GM12878 (cell line): Measurements from ENCODE around the gene CHCHD6. TPM values are rescaled to one million over a fixed set of nuclear protein-coding genes. Genes with fewer than 3 reads are reported as not detected.

ENCODE experiments used
- ATAC-seq: fragments of 200-7000 bp; cut with Tn5 transposase; 3 replicates; pipeline ENCODE4 v1.9.1; 2020; ENCODE audit warnings: mild to moderate bottlenecking, moderate library complexity
- BruUV-seq: library from RNA; stranded (reverse); fragments of 400-500 nt; replicated peaks from 2 replicates; lab custom pipeline; 2021; lab: Mats Ljungman, UMichigan
- CTCF ChIA-PET: fragments of 300-600 bp; sonication (Branson Sonifier 250); formaldehyde crosslinking; extraction: SDS; loops from one replicate; lab custom pipeline; 2021; ENCODE audit warnings: inconsistent platforms; lab: Yijun Ruan, JAX
- POLR2A ChIA-PET: fragments of 350-600 bp; formaldehyde crosslinking; extraction: SDS; loops from one replicate; lab custom pipeline; 2021; ENCODE audit warnings: inconsistent platforms; lab: Charles Lee
- RAD21 ChIA-PET: fragments of 300-600 bp; sonication (Branson Sonifier 250); formaldehyde crosslinking; loops from one replicate; lab custom pipeline; 2023; ENCODE audit warnings: antibody characterized with exemption; ENCODE audit not compliant: unreplicated experiment; lab: Charles Lee
- SMC1A ChIA-PET: fragments of 300-600 bp; sonication (Branson Sonifier 250); formaldehyde crosslinking; loops from one replicate; lab custom pipeline; 2023; ENCODE audit not compliant: unreplicated experiment, uncharacterized antibody; lab: Charles Lee
- DNase-seq: peaks from one replicate; pipeline ENCODE4 v3.0.0-alpha.2; 2011; ENCODE audit warnings: low read depth, low spot score
- FAIRE-seq: peaks from 3 replicates; lab custom pipeline; 2011; peaks lifted over from hg19 to GRCh38; lab: Jason Lieb, UNC
- H2AFZ ChIP-seq: 2 replicates; pipeline ENCODE4 v1.6.0; 2011; ENCODE audit warnings: low read depth, low read length, control low read depth; ENCODE audit not compliant: control insufficient read depth
- H3K27ac ChIP-seq: 2 replicates; pipeline ENCODE4 v1.5.1; 2011; ENCODE audit warnings: control low read depth; ENCODE audit not compliant: control insufficient read depth, insufficient read depth
- H3K27me3 ChIP-seq, 2 experiments: replicated peaks in 1 of 2; 2 replicates each; pipeline versions ENCODE4 v1.6.0 to v1.6.1; 2011; ENCODE audit warnings: low read length in 1 of 2; ENCODE audit not compliant: control insufficient read depth in 2 of 2, insufficient read depth in 2 of 2
- H3K36me3 ChIP-seq, 2 experiments: 2 replicates each; pipeline ENCODE4 v1.5.1; 2011; ENCODE audit warnings: low read length in 1 of 2; ENCODE audit not compliant: control insufficient read depth in 2 of 2, insufficient read depth in 2 of 2
- H3K4me1 ChIP-seq: 2 replicates; pipeline ENCODE4 v1.6.1; 2011; ENCODE audit warnings: mild to moderate bottlenecking, low read length, moderate library complexity, mixed read lengths; ENCODE audit not compliant: control insufficient read depth, insufficient read depth
- H3K4me2 ChIP-seq: 2 replicates; pipeline ENCODE4 v1.6.0; 2011; ENCODE audit warnings: control low read depth; ENCODE audit not compliant: control insufficient read depth, insufficient read depth
- H3K4me3 ChIP-seq: fragments of 200-600 bp; sonication (generic); 2 replicates; pipeline ENCODE4 v1.5.1; 2016
- H3K79me2 ChIP-seq: 2 replicates; pipeline ENCODE4 v1.6.0; 2011; ENCODE audit warnings: low read length; ENCODE audit not compliant: control insufficient read depth, insufficient read depth
- H3K9ac ChIP-seq: 2 replicates; pipeline ENCODE4 v1.8.0; 2011; ENCODE audit warnings: low read length, control low read depth, mixed read lengths; ENCODE audit not compliant: control insufficient read depth, insufficient read depth
- H3K9me3 ChIP-seq: replicated peaks from 3 replicates; pipeline ENCODE4 v1.5.1; 2011; ENCODE audit warnings: mild to moderate bottlenecking, low read length; ENCODE audit not compliant: control insufficient read depth, insufficient read depth
- H4K20me1 ChIP-seq: 2 replicates; pipeline ENCODE4 v1.6.0; 2011; ENCODE audit not compliant: control insufficient read depth, insufficient read depth
- CBX3 ChIP-seq: fragments of 200-600 bp; sonication (generic); IDR thresholded peaks from 2 replicates; pipeline ENCODE4 v1.6.1; 2016; ENCODE audit warnings: low read depth, borderline replicate concordance
- RB1 ChIP-seq: fragments of 450-650 bp; formaldehyde crosslinking; IDR thresholded peaks from 2 replicates; pipeline ENCODE4 v1.6.1; 2017; ENCODE audit warnings: mild to moderate bottlenecking, borderline replicate concordance
- SIN3A ChIP-seq: IDR thresholded peaks from 2 replicates; pipeline ENCODE4 v1.6.1; 2012; ENCODE audit warnings: low read depth, low read length, improper control_type of control experiment
- SPI1 ChIP-seq: IDR thresholded peaks from 2 replicates; pipeline ENCODE4 v1.6.1; 2011; ENCODE audit warnings: low read depth, mild to moderate bottlenecking, low read length, moderate library complexity, borderline replicate concordance; ENCODE audit not compliant: insufficient read depth
- in situ Hi-C: fragments of 300-500 bp; cut with MboI; formaldehyde crosslinking; loops from 9 replicates; pipeline ENCODE4 v1.14.3; 2018; ENCODE audit warnings: mixed read lengths
- intact Hi-C: fragments of 100-400 bp; cut with micrococcal nuclease; formaldehyde crosslinking; loops from one replicate; pipeline ENCODE4 v1.14.2; 2022; ENCODE audit not compliant: unreplicated experiment
- polyA plus RNA-seq, 11 experiments: library from polyadenylated mRNA; depleted of rRNA in 4 of 11; unstranded in 6 of 11; stranded (reverse) in 5 of 11; fragments of >200 nt; fragmentation: Nextera tagmentation in 4 of 11; fragmentation: Illumina TruSeq in 1 of 11; extraction: Ambion mirVana in 4 of 11; extraction: Trizol in 1 of 11; gene quantifications; 1 replicate in 1 of 11; 2 replicates in 10 of 11; pipeline versions ENCODE4 v1.2.1 to v1.2.3, GENCODE V29; 2011 to 2016; ENCODE audit warnings: inconsistent platforms in 2 of 11, missing spikeins in 2 of 11, low read depth in 1 of 11
- total RNA-seq, 4 experiments: library from RNA; depleted of rRNA in 3 of 4; stranded (reverse); fragments of >200 nt in 3 of 4; fragmentation: Illumina TruSeq in 1 of 4; extraction: Trizol in 1 of 4; gene quantifications; 2 replicates each; pipeline versions ENCODE4 v1.2.1 to v1.2.3, GENCODE V29; 2013 to 2021
- TF ChIP-seq, protein P1 (sequence below): fragments of 450-650 bp; IDR thresholded peaks from 2 replicates; pipeline ENCODE4 v1.6.1; 2016; ENCODE audit warnings: mild to moderate bottlenecking

Gene CHCHD6
- total and polyA plus RNA-seq, 10 of the 15 experiments (the other 5 are each of a cell fraction or from before 2014, with no cell fraction given), result 2.7 to 16.7 (median 12.3) TPM

DNA sequence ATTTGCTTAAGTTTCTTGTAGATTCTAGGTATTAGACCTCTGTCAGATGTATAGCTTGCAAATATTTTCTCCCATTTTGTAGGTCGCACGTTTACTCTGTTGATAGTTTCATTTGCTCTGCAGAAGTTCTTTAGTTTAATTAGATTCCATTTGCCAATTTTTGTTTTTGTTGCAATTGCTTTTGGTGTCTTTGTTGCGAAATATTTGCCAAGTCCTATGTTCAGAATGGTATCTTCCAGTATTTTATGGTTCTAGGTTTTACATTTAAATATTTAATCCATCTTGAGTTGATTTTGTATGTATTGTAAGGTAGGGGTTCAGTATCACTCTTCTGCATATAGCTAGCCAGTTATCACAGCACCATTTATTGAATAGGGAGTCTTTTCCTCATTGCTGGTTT, 64.9 kb downstream of the CHCHD6 start (continued):
- TF ChIP-seq, protein P1, sequence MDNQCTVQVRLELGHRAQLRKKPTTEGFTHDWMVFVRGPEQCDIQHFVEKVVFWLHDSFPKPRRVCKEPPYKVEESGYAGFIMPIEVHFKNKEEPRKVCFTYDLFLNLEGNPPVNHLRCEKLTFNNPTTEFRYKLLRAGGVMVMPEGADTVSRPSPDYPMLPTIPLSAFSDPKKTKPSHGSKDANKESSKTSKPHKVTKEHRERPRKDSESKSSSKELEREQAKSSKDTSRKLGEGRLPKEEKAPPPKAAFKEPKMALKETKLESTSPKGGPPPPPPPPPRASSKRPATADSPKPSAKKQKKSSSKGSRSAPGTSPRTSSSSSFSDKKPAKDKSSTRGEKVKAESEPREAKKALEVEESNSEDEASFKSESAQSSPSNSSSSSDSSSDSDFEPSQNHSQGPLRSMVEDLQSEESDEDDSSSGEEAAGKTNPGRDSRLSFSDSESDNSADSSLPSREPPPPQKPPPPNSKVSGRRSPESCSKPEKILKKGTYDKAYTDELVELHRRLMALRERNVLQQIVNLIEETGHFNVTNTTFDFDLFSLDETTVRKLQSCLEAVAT, result no peak
- TF ChIP-seq RB1, result no peak
- TF ChIP-seq CBX3, result no peak
- TF ChIP-seq, all 136 proteins: peak for 0

DNA sequence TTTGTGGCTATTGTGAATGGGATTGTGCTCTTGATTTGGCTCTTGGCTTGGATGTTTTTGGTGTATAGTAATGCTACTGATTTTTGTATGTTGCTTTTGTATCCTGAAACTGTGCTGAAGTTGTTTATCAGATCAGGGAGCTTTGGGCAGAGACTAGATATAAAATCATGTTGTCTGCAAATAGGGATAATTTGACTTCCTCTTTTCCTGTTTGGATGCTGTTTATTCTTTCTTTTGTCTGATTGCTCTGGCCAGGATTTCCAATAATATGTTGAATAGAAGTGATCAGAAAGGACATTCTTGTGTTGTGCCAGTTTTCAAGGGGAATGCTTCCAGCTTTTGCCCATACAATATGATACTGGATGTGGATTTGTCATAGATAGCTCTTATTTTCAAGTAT, 66.1 kb downstream of the CHCHD6 start:
- H3K27ac ChIP-seq, result no peak overlapping the region
- in situ Hi-C loops, result no loop called here

More for the DNA sequence above, 66.1 kb downstream of the CHCHD6 start:
- H3K79me2 ChIP-seq, result no peaks in the 10 kb centered on the region
- H4K20me1 ChIP-seq, result no peaks in the 10 kb centered on the region
- no peak for TF ChIP-seq SIN3A
- TF ChIP-seq SPI1, result 0 out of 2 replicates have a peak, but pooled peaks have one; percentile 7
- TF ChIP-seq, all 136 proteins: peak for 1
- DNase-seq (no peak), ATAC-seq (no peak), FAIRE-seq (no peak)
- H3K4me3 ChIP-seq, result no peak overlapping the region
- H3K36me3 ChIP-seq, result no peaks in the 10 kb centered on the region
- ChIA-PET CTCF (interaction anchor here (1.3 kb wide), 1 partner anchor 685 kb away, joined by 3 read pairs; no protein-coding TSS in a partner anchor), POLR2A (no interaction called here), SMC1A (no interaction called here), RAD21 (no interaction called here)
- no peaks in the 10 kb centered on the region; the same call in 2 of the 3 replicates for H3K9me3 ChIP-seq
- H3K9ac ChIP-seq, result no peak overlapping the region
- H3K4me2 ChIP-seq, result no peak overlapping the region
- intact Hi-C loops, result no loop called here
- BruUV-seq, result no TSS peak
- H2AFZ ChIP-seq, result no peak overlapping the region
- no peaks in the 10 kb centered on the region for H3K4me1 ChIP-seq
- no peaks in the 10 kb centered on the region for H3K27me3 ChIP-seq
